Subcutaneous adipose tissue (tissue), 4 donors: ENCODE data around the gene MYO1E. TPM values are rescaled to one million over a fixed set of nuclear protein-coding genes. Genes with fewer than 3 reads are reported as not detected.

Experiments
- total RNA-seq, 4 donors: library from RNA; depleted of rRNA; stranded (reverse); fragments of >200 nt; gene quantifications; one replicate each; pipeline ENCODE4 v1.1.0, GENCODE V29; 2016
- TF ChIP-seq, protein P1 (sequence below): fragments of 450-650 bp; IDR thresholded peaks from one replicate; pipeline ENCODE4 v1.5.1; 2016; ENCODE audit warnings: low read depth, mild to moderate bottlenecking, control low read depth, antibody characterized with exemption, moderate library complexity

MYO1E gene
- total RNA-seq, 4 donors from 2014 or later = 34.1 to 188 (median 91.7) TPM

DNA sequence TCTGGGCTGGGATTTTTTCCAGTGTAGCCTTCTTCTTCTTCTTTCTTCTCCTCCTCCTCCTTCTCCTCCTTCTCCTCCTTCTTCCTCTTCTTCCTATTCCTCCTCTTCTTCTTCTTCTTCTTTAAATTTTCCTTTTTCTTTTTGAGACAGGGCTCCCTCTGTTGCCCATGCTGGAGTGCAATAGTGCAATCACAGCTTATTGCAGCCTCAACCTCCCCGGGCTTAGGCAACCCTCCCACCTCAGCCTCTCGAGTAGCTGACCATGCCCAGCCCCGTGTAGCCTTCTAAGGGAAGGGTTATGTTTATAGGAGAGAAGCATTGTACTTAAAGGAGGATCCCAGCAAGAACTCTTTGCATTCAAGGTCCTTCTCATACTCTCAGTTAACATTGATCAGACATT lies 24.0 kb upstream of the MYO1E start:
- TF ChIP-seq, protein P1, sequence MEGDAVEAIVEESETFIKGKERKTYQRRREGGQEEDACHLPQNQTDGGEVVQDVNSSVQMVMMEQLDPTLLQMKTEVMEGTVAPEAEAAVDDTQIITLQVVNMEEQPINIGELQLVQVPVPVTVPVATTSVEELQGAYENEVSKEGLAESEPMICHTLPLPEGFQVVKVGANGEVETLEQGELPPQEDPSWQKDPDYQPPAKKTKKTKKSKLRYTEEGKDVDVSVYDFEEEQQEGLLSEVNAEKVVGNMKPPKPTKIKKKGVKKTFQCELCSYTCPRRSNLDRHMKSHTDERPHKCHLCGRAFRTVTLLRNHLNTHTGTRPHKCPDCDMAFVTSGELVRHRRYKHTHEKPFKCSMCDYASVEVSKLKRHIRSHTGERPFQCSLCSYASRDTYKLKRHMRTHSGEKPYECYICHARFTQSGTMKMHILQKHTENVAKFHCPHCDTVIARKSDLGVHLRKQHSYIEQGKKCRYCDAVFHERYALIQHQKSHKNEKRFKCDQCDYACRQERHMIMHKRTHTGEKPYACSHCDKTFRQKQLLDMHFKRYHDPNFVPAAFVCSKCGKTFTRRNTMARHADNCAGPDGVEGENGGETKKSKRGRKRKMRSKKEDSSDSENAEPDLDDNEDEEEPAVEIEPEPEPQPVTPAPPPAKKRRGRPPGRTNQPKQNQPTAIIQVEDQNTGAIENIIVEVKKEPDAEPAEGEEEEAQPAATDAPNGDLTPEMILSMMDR = no peak

DNA sequence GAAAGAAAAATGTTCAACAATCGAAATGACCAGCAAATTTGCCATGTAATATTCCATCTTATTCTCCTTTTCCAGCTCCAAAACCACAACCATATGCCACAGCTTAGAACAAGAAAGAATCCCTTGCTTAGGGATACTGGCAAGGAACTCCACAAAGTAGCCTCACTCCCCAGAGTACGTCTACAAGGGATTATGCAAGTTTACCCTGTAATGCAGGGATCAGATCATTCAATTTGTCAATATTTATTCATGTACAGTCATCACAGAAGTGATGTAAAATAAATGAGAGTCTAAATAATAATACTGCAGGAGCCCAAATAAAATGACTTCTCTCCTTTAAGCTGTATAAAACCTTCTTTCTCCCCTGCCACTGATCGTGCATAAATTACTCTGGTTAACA lies 23.5 kb upstream of the MYO1E start:
- TF ChIP-seq, protein P1 = no peak

DNA sequence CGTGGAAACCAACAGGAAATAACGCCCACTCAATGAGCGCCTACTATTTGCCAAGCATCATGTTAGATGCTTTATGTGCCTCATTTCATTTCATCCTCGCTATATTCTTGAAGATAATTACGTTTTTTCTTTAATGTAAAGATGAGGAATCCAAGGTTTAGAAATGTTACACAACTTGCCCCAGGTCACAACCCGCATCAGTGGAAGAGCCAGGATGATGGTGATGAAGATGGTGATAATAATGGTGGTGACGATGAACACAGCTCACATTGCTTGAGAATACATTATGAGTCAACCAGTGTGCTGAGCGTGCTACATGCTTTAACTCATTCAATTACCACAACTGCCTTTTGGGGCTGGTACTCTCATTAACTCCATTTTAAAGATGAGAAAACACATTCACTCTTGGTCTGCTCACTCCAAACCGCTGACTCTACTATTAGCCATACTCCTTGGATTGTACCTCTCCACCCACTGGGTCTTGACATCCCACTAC lies 21.5 kb upstream of the MYO1E start:
- TF ChIP-seq, protein P1 = no peak

DNA sequence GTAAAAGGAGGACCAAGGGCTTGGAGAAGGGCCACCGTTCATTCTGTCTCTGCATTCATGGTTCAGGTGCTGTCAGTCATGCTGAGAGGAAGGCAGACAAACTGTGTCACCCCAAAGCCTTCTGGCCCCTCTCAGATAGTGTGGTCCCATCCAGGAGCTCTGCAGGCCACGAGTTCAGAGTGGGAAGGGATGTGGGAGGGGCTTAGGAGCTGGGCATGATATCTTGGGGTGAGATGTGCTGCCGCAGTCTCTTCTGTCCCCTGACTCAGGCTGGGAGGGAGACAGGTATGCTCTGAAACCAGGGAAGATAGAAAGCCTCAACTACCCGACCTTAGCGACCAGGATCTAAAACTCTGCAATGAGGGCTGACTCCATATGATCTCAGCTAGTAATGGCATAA lies 19.6 kb upstream of the MYO1E start:
- TF ChIP-seq, protein P1 = no peak

DNA sequence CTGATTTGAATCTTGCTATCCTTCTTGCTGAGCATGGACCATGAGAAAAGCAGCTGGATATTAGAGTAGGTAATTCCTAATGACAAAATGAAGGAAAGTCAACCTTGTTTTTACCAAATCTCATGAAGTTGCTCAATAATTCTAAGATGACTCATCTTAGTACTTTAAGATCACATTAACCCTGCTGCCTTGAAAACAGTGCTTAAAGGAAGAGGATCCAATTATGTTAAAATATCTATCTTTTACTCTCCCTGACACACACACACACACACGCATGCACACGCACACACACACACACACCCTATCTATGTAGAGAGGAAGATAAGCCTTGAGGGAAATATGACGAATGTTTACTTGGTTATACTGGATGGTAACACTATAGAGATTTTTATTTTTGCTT lies 16.0 kb upstream of the MYO1E start:
- TF ChIP-seq, protein P1 = no peak

DNA sequence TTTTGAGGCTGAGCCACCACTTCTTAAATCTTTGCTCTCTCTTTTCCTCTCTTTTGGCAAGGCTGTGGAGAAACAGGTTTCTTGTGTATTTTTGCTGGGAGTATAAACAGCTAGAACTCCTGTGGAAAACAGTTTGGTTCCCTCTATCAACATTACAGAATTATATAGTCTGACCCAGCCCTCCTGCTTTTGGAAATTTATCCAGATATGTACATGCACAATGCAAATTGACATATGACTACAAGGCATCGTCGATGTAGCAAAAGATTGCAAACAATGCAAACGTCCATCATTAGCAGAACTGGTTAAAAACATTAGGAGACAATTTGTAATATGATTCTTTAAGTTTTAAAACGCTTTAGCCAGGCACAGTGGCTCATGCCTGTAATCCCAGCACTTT lies 12.5 kb upstream of the MYO1E start:
- TF ChIP-seq, protein P1 = no peak

DNA sequence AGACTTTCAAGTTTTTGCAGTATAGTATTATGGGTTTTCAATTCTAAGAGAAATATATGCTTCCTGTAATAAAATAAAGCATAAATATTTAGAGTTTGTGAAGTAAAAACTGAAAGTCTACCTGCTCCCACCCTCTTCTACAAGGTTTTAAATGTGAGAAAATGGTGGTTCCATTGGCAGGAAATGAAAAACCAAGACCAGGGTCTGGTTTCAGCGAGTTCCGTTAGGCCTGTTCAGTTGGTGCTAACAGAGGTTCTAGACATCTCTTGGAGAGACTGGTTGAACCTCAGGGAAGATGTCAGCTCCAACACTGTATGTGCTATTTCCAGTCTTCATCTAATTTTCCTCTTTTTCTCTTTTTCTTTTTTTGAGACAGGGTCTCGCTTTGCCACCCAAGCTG lies 11.8 kb upstream of the MYO1E start:
- TF ChIP-seq, protein P1 = no peak
